PC-9 (cell line): ENCODE measurements around the gene DESI1. TPM values are rescaled to one million over a fixed set of nuclear protein-coding genes. Genes with fewer than 3 reads are reported as not detected.

ENCODE experiments used
- Bru-seq: library from RNA; stranded (reverse); fragments of 400-500 nt; gene quantifications from one replicate; lab custom pipeline; 2021; lab: Mats Ljungman, UMichigan
- BruChase-seq, 2 experiments: library from RNA; stranded (reverse); fragments of 400-500 nt; gene quantifications; one replicate each; lab custom pipeline; 2021; lab: Mats Ljungman, UMichigan
- BruUV-seq: library from RNA; stranded (reverse); fragments of 400-500 nt; replicated peaks from 2 replicates; lab custom pipeline; 2021; lab: Mats Ljungman, UMichigan
- CTCF ChIA-PET: fragments of 300-600 bp; sonication (Branson Sonifier 250); formaldehyde crosslinking; loops from one replicate; lab custom pipeline; 2022; ENCODE audit warnings: antibody characterized with exemption; lab: Charles Lee
- POLR2A ChIA-PET: fragments of 300-600 bp; sonication (Branson Sonifier 250); formaldehyde crosslinking; loops from one replicate; lab custom pipeline; 2022; ENCODE audit warnings: antibody characterized with exemption; ENCODE audit not compliant: unreplicated experiment; lab: Charles Lee
- DNase-seq, 2 experiments: peaks; one replicate each; pipeline versions ENCODE4 v3.0.0 to v3.0.0-alpha.2; 2015 to 2022; ENCODE audit warnings: mixed read lengths in 1 of 2
- H2AFZ ChIP-seq: fragments of 200-600 bp; sonication (generic); 2 replicates; pipeline ENCODE4 v1.8.1; 2017; ENCODE audit warnings: antibody characterized with exemption
- H3F3A ChIP-seq: fragments of 200-600 bp; sonication (generic); 2 replicates; pipeline ENCODE4 v1.8.1; 2017; ENCODE audit warnings: antibody characterized with exemption, mild to moderate bottlenecking, low read depth; ENCODE audit not compliant: insufficient read depth
- H3K27ac ChIP-seq: fragments of 200-600 bp; sonication (generic); 2 replicates; pipeline ENCODE4 v1.6.1; 2016; ENCODE audit warnings: mixed run types
- H3K27me3 ChIP-seq: fragments of 200-600 bp; sonication (generic); 2 replicates; pipeline ENCODE4 v1.6.1; 2016; ENCODE audit warnings: low read depth, mixed run types; ENCODE audit not compliant: insufficient read depth
- H3K36me3 ChIP-seq: fragments of 200-600 bp; sonication (generic); 2 replicates; pipeline ENCODE4 v1.6.1; 2016; ENCODE audit warnings: low read depth, mixed run types
- H3K4me1 ChIP-seq: fragments of 200-600 bp; sonication (generic); replicated peaks from 2 replicates; pipeline ENCODE4 v1.6.1; 2016; ENCODE audit warnings: mixed run types; ENCODE audit not compliant: insufficient read depth
- H3K4me2 ChIP-seq: fragments of 200-600 bp; sonication (generic); 2 replicates; pipeline ENCODE4 v1.6.1; 2017; ENCODE audit warnings: mixed run types
- H3K4me3 ChIP-seq: fragments of 200-600 bp; sonication (generic); 2 replicates; pipeline ENCODE4 v1.6.1; 2016; ENCODE audit warnings: mixed run types
- H3K79me2 ChIP-seq: fragments of 200-600 bp; sonication (generic); 2 replicates; pipeline ENCODE4 v1.6.1; 2017; ENCODE audit warnings: low read depth, mixed run types
- H3K9me2 ChIP-seq: fragments of 200-600 bp; sonication (generic); 2 replicates; pipeline ENCODE4 v1.8.1; 2017; ENCODE audit warnings: mild to moderate bottlenecking; ENCODE audit not compliant: insufficient read depth
- H3K9me3 ChIP-seq: fragments of 200-600 bp; sonication (generic); 2 replicates; pipeline ENCODE4 v1.8.1; 2016; ENCODE audit warnings: low read depth; ENCODE audit not compliant: insufficient read depth
- H4K20me1 ChIP-seq: fragments of 200-600 bp; sonication (generic); 2 replicates; pipeline ENCODE4 v1.8.1; 2017; ENCODE audit not compliant: insufficient read depth
- EZH2 ChIP-seq: fragments of 200-600 bp; sonication (generic); IDR thresholded peaks from 2 replicates; pipeline ENCODE4 v1.8.0; 2017; ENCODE audit warnings: antibody characterized with exemption, low read depth
- intact Hi-C: fragments of 100-400 bp; cut with micrococcal nuclease; formaldehyde crosslinking; loops from one replicate; pipeline ENCODE4 v1.10.0; 2022; ENCODE audit not compliant: unreplicated experiment
- long read RNA-seq: library from polyadenylated mRNA; stranded (forward); transcript quantifications from one replicate; pipeline ENCODE4 v2.0.0, GENCODE V29; 2022
- total RNA-seq: library from RNA; stranded (reverse); gene quantifications from 2 replicates; pipeline ENCODE4 v1.2.3, GENCODE V29; 2021
- TF ChIP-seq, protein P1 (sequence below): fragments of 200-600 bp; sonication (generic); conservative IDR thresholded peaks from 2 replicates; pipeline ENCODE4 v1.6.1; 2017; ENCODE audit warnings: mixed run types, antibody characterized with exemption, mild to moderate bottlenecking, moderate library complexity

The DESI1 gene
- total RNA-seq = 38.8 and 52.7 TPM in 2 replicates
- Bru-seq, nascent RNA = percentile 86 among the genes with signal in this experiment
- BruChase-seq, experiment 1, labeled RNA remaining after a 2-hour chase = percentile 87 among the genes with signal in this experiment
- BruChase-seq, experiment 2, labeled RNA remaining after a 6-hour chase = percentile 90 among the genes with signal in this experiment
- long read RNA-seq, transcript DESI1-201 (6 exons, 3,833 nt) = major isoform, 41 of 72 reads
- long read RNA-seq, partial matches to known transcripts = 1 of 72 reads
- long read RNA-seq, other reads (novel, unspliced or antisense) = 30 of 72 reads

DNA sequence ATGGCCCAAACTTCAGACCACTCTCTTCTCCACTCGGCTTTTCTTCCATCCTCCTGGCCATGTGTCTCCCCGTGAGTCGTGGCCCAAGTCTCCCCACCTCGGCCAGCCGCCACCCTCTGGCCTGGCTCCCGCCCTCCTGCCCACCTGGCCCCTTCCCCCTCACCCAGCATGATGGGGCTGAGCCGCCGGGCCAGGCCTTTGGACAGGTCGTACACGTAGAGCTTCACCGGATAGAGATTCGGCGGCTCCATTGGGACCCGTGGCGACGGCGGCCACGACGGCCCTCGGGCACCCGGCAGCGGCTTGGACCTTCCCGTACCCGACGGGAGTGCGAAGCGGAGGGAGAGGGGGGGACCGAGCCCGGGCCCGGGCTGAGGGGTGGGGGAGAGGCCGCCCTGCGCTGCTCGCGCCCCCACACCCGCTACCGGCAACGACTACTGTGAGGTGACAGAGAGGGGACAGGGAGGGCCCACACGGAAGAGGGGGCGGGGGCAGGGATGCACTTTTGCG lies at the start of gene DESI1:
DESI1 (minus strand) TSS at position 455 of the 510 bp plus-strand sequence; CDS start at position 251, 204 bp downstream.
- H3K79me2 ChIP-seq = peaks cover 96% of the 10 kb centered on the region
- POLR2A ChIA-PET = interaction anchor here (0.5 to 1.6 kb wide), 7 partner anchors 9 to 70 kb away, joined by 3 to 37 read pairs (median 6); partner anchors contain the start of gene PMM1
- TF ChIP-seq, protein P1, sequence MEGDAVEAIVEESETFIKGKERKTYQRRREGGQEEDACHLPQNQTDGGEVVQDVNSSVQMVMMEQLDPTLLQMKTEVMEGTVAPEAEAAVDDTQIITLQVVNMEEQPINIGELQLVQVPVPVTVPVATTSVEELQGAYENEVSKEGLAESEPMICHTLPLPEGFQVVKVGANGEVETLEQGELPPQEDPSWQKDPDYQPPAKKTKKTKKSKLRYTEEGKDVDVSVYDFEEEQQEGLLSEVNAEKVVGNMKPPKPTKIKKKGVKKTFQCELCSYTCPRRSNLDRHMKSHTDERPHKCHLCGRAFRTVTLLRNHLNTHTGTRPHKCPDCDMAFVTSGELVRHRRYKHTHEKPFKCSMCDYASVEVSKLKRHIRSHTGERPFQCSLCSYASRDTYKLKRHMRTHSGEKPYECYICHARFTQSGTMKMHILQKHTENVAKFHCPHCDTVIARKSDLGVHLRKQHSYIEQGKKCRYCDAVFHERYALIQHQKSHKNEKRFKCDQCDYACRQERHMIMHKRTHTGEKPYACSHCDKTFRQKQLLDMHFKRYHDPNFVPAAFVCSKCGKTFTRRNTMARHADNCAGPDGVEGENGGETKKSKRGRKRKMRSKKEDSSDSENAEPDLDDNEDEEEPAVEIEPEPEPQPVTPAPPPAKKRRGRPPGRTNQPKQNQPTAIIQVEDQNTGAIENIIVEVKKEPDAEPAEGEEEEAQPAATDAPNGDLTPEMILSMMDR = no peak
- TF ChIP-seq EZH2 = no peak
- BruUV-seq = no TSS peak
- intact Hi-C loops = loop anchor here (1.0 to 2.0 kb wide), 3 partner anchors 31 to 670 kb away; partner anchors contain the start of genes PMM1, POLR3H and RBX1
- no peaks in the 10 kb centered on the region for H3K9me2 ChIP-seq
- DNase-seq = peak in 1 of 2 experiments; percentile 40
- H3K27me3 ChIP-seq = no peaks in the 10 kb centered on the region
- H3F3A ChIP-seq = peaks cover 35% of the 10 kb centered on the region
- peak within 1 kb of the TSS; percentile 79 for H3K27ac ChIP-seq
- H3K36me3 ChIP-seq = peaks cover 25% of the 10 kb centered on the region
- H3K4me1 ChIP-seq = peaks cover 33% of the 10 kb centered on the region
- CTCF ChIA-PET = interaction anchor here (0.6 to 1.0 kb wide), 2 partner anchors 31 to 46 kb away, joined by 4 read pairs; partner anchors contain the start of gene PMM1
- peak within 1 kb of the TSS; percentile 93 for H3K4me2 ChIP-seq
- H4K20me1 ChIP-seq = peaks cover 45% of the 10 kb centered on the region
- H2AFZ ChIP-seq = peak within 1 kb of the TSS; percentile 93
- peak within 1 kb of the TSS; percentile 90 for H3K4me3 ChIP-seq
- H3K9me3 ChIP-seq = no peaks in the 10 kb centered on the region

DNA sequence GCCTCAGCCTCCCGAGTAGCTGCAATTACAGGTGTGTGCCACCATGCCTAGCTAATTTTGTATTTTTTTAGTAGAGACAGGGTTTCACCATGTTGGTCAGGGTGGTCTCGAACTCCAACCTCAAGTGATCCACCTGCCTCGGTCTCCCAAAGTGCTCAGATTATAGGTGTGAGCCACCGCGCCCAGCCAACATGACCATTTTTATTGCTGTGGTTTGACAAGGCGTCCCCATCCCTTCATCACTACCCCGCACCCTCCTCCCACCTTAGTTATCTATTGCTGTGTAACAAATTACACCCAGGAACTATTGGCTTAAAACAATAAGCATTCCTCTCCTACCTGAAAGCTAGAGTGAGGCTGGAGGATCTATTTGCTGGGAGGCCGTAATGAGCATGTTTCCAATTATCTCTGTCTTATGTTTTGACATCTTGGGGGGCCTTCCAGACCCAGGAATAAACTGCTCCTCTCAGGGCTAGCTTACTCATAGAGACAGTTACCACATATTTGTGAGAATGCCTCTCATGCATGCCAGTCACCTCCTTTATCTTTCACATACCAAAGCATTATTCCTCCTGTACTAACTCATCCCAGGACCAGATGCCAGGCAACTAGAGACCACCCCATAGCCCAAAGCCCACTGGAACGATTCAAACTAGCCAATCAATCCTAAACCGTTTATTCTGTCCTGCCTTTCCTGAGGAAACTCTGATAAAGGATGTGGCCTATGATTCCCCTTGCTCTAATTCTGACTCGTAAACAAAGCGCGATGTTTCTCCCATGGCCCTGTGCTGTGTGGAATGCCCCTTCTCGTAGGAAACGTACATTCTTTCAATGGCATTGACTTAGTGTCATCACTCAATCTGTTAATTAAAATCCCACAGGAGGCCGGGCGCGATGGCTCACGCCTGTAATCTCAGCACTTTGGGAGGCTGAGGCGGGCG lies 48.4 kb upstream of the DESI1 start:
- CTCF ChIA-PET = no interaction called here
- Histone ChIP-seq H3F3A (peaks cover 86% of the 10 kb centered on the region), H3K4me3 (no peak overlapping the region), H3K9me2 (no peaks in the 10 kb centered on the region), H3K79me2 (peaks cover 36% of the 10 kb centered on the region), H3K27ac (peak overlapping the region; percentile 91), H3K36me3 (0 out of 2 replicates have a peak, but pooled peaks cover 5% of the 10 kb centered on the region), H3K4me1 (peaks cover 62% of the 10 kb centered on the region), H3K9me3 (no peaks in the 10 kb centered on the region), H2AFZ (no peak overlapping the region), H4K20me1 (peaks cover 19% of the 10 kb centered on the region), H3K27me3 (no peaks in the 10 kb centered on the region), H3K4me2 (peak overlapping the region; percentile 13)
- intact Hi-C loops = no loop called here
- no peak for TF ChIP-seq EZH2
- TF ChIP-seq, protein P1 = no peak
- POLR2A ChIA-PET = interaction anchor here (0.5 to 0.7 kb wide), 3 partner anchors 55 to 131 kb away, joined by 3 to 5 read pairs (median 3); partner anchors contain the start of gene CCDC134
- DNase-seq = peak; percentile 39 to 88
- no TSS peak for BruUV-seq

DNA sequence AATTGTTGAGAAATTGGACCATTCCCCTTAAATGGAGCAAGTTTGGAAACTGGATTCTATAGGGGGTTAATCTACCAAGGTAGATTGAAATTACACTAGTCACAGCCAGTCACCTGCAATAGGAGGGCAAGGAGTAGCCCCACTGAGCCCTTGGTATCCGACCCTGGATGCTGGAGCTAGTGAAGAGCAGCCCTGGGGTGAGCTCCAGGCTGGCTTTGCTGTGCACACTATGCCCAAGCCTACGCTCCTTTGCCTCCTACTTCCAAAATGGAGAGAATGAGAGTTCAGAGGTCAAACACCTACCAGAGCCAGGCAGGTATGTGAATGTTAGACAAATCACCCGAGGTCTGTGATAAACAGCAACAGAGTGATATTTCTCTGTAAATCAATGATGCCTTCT lies 44.1 kb upstream of the DESI1 start:
- no peaks in the 10 kb centered on the region for H3K27me3 ChIP-seq
- DNase-seq = no peak
- intact Hi-C loops = no loop called here
- CTCF ChIA-PET = interaction anchor here (0.7 kb wide), 1 partner anchor 678 kb away, joined by 3 read pairs; no protein-coding TSS in a partner anchor
- no peaks in the 10 kb centered on the region for H3K9me2 ChIP-seq
- no peak overlapping the region for H3K4me3 ChIP-seq
- H3K4me1 ChIP-seq = peaks cover 33% of the 10 kb centered on the region
- POLR2A ChIA-PET = no interaction called here
- H2AFZ ChIP-seq = no peak overlapping the region
- no peaks in the 10 kb centered on the region for H3K9me3 ChIP-seq
- peaks cover 11% of the 10 kb centered on the region; the same call in 1 of the 2 replicates for H3K79me2 ChIP-seq
- H3K4me2 ChIP-seq = no peak overlapping the region
- BruUV-seq = no TSS peak
- H4K20me1 ChIP-seq = no peaks in the 10 kb centered on the region
- peaks cover 39% of the 10 kb centered on the region for H3K36me3 ChIP-seq
- TF ChIP-seq EZH2 = no peak
- TF ChIP-seq, protein P1 = no peak
- peaks cover 88% of the 10 kb centered on the region for H3F3A ChIP-seq
- H3K27ac ChIP-seq = peak overlapping the region; percentile 31
